Panc1 (cell line): ENCODE measurements around the gene SPATA24. TPM values are rescaled to one million over a fixed set of nuclear protein-coding genes. Genes with fewer than 3 reads are reported as not detected.

Experiments used
- ATAC-seq: fragments of 200-7000 bp; cut with Tn5 transposase; 2 replicates; pipeline ENCODE4 v1.9.1; 2020; ENCODE audit warnings: mild to moderate bottlenecking, moderate library complexity
- BruUV-seq: library from RNA; stranded (reverse); fragments of 400-500 nt; replicated peaks from 2 replicates; lab custom pipeline; 2021; lab: Mats Ljungman, UMichigan
- CTCF ChIA-PET: fragments of 300-600 bp; sonication (Branson Sonifier 250); formaldehyde crosslinking; loops from one replicate; lab custom pipeline; 2022; ENCODE audit warnings: antibody characterized with exemption; lab: Charles Lee
- POLR2A ChIA-PET: fragments of 300-600 bp; sonication (Branson Sonifier 250); formaldehyde crosslinking; loops from one replicate; lab custom pipeline; 2022; ENCODE audit warnings: antibody characterized with exemption; lab: Charles Lee
- DNase-seq: peaks from one replicate; pipeline ENCODE4 v3.0.0-alpha.2; 2010; ENCODE audit warnings: low read depth, low spot score
- H3K27ac ChIP-seq: 2 replicates; pipeline ENCODE4 v1.5.1; 2011; ENCODE audit warnings: mild to moderate bottlenecking, low read length, inconsistent platforms
- H3K27me3 ChIP-seq: fragments of 200-500 bp; sonication (Bioruptor generic); 2 replicates; pipeline ENCODE4 v1.6.0; 2014; ENCODE audit warnings: low read length, inconsistent platforms; ENCODE audit not compliant: control insufficient read depth, insufficient read depth
- H3K36me3 ChIP-seq: fragments of 200-500 bp; sonication (Bioruptor generic); 2 replicates; pipeline ENCODE4 v1.5.1; 2014; ENCODE audit warnings: inconsistent platforms, mild to moderate bottlenecking, low read length, moderate library complexity; ENCODE audit not compliant: control insufficient read depth, insufficient read depth
- H3K4me1 ChIP-seq: 2 replicates; pipeline ENCODE4 v1.5.1; 2011; ENCODE audit warnings: inconsistent platforms, mild to moderate bottlenecking, low read length, moderate library complexity; ENCODE audit not compliant: control insufficient read depth, insufficient read depth
- H3K4me3 ChIP-seq, 2 experiments: 2 replicates each; pipeline ENCODE4 v1.5.1; 2011 to 2012; ENCODE audit warnings: low read depth in 2 of 2, low read length in 2 of 2, mild to moderate bottlenecking in 2 of 2, inconsistent platforms in 1 of 2, moderate library complexity in 1 of 2
- H3K9me3 ChIP-seq: fragments of 200-500 bp; sonication (Bioruptor generic); 2 replicates; pipeline ENCODE4 v1.5.1; 2014; ENCODE audit warnings: low read depth, mild to moderate bottlenecking, inconsistent platforms, low read length, moderate library complexity; ENCODE audit not compliant: control insufficient read depth, insufficient read depth
- POLR2AphosphoS5 ChIP-seq: IDR thresholded peaks from 2 replicates; pipeline ENCODE4 v1.6.1; 2012; ENCODE audit warnings: mild to moderate bottlenecking, low read depth, low read length, moderate library complexity
- SIN3A ChIP-seq: IDR thresholded peaks from 2 replicates; pipeline ENCODE4 v1.6.1; 2012; ENCODE audit warnings: low read depth, mild to moderate bottlenecking, low read length, moderate library complexity, borderline replicate concordance; ENCODE audit not compliant: insufficient read depth
- TCF7L2 ChIP-seq: IDR thresholded peaks from 2 replicates; pipeline ENCODE4 v1.6.1; 2011; ENCODE audit warnings: mild to moderate bottlenecking, low read depth, low read length, inconsistent platforms
- in situ Hi-C: cut with HindIII; loops from 2 replicates; pipeline ENCODE4 v1.10.0; 2016; ENCODE audit warnings: low sequenced_read_pairs, low pct_unique_long_range_greater_than_20kb
- intact Hi-C: fragments of 100-400 bp; cut with micrococcal nuclease; formaldehyde crosslinking; loops from one replicate; pipeline ENCODE4 v1.10.0; 2022; ENCODE audit not compliant: unreplicated experiment
- total RNA-seq: library from RNA; stranded (reverse); gene quantifications from one replicate; pipeline ENCODE4 v1.2.1, GENCODE V29; 2021; ENCODE audit not compliant: unreplicated experiment
- TF ChIP-seq, protein P1 (sequence below): fragments of 450-650 bp; IDR thresholded peaks from 2 replicates; pipeline ENCODE4 v1.5.1; 2017; ENCODE audit warnings: mild to moderate bottlenecking
- TF ChIP-seq, protein P2 (sequence below), 2 experiments: IDR thresholded peaks; 2 replicates each; pipeline ENCODE4 v1.6.1; 2011 to 2012; ENCODE audit warnings: low read depth in 2 of 2, control low read depth in 1 of 2, low read length in 1 of 2, mild to moderate bottlenecking in 1 of 2, moderate library complexity in 1 of 2; ENCODE audit not compliant: insufficient read depth in 1 of 2

Gene SPATA24
- total RNA-seq, 1 experiment from 2014 or later = 5.5 TPM

DNA sequence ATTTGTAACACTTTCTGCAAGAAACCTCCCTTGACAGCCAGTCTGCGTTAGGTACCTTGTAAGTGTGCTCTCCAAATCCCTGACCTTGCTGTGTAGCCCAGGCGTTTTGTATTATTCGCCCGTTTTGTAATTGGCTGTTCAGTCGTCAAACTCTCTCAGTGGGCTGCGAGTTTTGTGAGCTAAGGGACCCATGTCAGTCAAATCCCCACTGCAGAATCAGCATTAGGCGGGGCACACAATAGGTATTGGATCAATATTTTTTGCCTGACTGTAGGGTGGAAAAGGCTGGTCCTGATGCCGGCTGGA lies 34.8 kb upstream of the SPATA24 start:
- Histone ChIP-seq H3K4me1 (peaks cover 3% of the 10 kb centered on the region; the same call in 1 of the 2 replicates), H3K9me3 (no peaks in the 10 kb centered on the region), H3K27ac (peak overlapping the region; percentile 30; the same call in 1 of the 2 replicates), H3K4me3 (peak overlapping the region; percentile 79 to 94), H3K27me3 (no peaks in the 10 kb centered on the region; the same call in 1 of the 2 replicates), H3K36me3 (no peaks in the 10 kb centered on the region)
- BruUV-seq = no TSS peak
- intact Hi-C loops (no loop called here), in situ Hi-C loops (no loop called here)
- TF ChIP-seq, protein P1, sequence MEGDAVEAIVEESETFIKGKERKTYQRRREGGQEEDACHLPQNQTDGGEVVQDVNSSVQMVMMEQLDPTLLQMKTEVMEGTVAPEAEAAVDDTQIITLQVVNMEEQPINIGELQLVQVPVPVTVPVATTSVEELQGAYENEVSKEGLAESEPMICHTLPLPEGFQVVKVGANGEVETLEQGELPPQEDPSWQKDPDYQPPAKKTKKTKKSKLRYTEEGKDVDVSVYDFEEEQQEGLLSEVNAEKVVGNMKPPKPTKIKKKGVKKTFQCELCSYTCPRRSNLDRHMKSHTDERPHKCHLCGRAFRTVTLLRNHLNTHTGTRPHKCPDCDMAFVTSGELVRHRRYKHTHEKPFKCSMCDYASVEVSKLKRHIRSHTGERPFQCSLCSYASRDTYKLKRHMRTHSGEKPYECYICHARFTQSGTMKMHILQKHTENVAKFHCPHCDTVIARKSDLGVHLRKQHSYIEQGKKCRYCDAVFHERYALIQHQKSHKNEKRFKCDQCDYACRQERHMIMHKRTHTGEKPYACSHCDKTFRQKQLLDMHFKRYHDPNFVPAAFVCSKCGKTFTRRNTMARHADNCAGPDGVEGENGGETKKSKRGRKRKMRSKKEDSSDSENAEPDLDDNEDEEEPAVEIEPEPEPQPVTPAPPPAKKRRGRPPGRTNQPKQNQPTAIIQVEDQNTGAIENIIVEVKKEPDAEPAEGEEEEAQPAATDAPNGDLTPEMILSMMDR = no peak
- TF ChIP-seq, protein P2, sequence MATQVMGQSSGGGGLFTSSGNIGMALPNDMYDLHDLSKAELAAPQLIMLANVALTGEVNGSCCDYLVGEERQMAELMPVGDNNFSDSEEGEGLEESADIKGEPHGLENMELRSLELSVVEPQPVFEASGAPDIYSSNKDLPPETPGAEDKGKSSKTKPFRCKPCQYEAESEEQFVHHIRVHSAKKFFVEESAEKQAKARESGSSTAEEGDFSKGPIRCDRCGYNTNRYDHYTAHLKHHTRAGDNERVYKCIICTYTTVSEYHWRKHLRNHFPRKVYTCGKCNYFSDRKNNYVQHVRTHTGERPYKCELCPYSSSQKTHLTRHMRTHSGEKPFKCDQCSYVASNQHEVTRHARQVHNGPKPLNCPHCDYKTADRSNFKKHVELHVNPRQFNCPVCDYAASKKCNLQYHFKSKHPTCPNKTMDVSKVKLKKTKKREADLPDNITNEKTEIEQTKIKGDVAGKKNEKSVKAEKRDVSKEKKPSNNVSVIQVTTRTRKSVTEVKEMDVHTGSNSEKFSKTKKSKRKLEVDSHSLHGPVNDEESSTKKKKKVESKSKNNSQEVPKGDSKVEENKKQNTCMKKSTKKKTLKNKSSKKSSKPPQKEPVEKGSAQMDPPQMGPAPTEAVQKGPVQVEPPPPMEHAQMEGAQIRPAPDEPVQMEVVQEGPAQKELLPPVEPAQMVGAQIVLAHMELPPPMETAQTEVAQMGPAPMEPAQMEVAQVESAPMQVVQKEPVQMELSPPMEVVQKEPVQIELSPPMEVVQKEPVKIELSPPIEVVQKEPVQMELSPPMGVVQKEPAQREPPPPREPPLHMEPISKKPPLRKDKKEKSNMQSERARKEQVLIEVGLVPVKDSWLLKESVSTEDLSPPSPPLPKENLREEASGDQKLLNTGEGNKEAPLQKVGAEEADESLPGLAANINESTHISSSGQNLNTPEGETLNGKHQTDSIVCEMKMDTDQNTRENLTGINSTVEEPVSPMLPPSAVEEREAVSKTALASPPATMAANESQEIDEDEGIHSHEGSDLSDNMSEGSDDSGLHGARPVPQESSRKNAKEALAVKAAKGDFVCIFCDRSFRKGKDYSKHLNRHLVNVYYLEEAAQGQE (IDR thresholded peaks at IDR 0.05; ENCODE audit: insufficient read depth in 1 of 2, low read depth in 2 of 2, low read length in 1 of 2) = no peak
- TF ChIP-seq TCF7L2 (no peak), SIN3A (no peak), POLR2AphosphoS5 (no peak)
- ChIA-PET POLR2A (no interaction called here), CTCF (interaction anchor here (0.6 to 0.7 kb wide), 2 partner anchors 43 to 94 kb away, joined by 3 to 8 read pairs; no protein-coding TSS in a partner anchor)
- ATAC-seq = 0 out of 2 replicates have a peak, but pooled peaks have one; percentile 5
- no peak for DNase-seq

- in situ Hi-C loops (no loop called here), intact Hi-C loops (no loop called here)
- no peak for TF ChIP-seq POLR2AphosphoS5
- TF ChIP-seq, protein P2 (IDR thresholded peaks at IDR 0.05; ENCODE audit: insufficient read depth in 1 of 2, low read depth in 2 of 2, low read length in 1 of 2) = no peak
- TF ChIP-seq SIN3A = no peak
- TF ChIP-seq, protein P1 = no peak
- no peak for TF ChIP-seq TCF7L2
- BruUV-seq = no TSS peak
- H3K27ac ChIP-seq = no peak overlapping the region
- H3K4me1 ChIP-seq = peaks cover 3% of the 10 kb centered on the region; the same call in 1 of the 2 replicates
- ChIA-PET POLR2A (interaction anchor here (0.6 kb wide), 2 partner anchors 197 to 860 kb away, joined by 6 read pairs; no protein-coding TSS in a partner anchor), CTCF (interaction anchor here (0.6 kb wide), 1 partner anchor 30 kb away, joined by 3 read pairs; no protein-coding TSS in a partner anchor)
- H3K9me3 ChIP-seq = no peaks in the 10 kb centered on the region
- no peaks in the 10 kb centered on the region for H3K36me3 ChIP-seq
- ATAC-seq = no peak
- H3K27me3 ChIP-seq = no peaks in the 10 kb centered on the region
- H3K4me3 ChIP-seq = no peak overlapping the region
- DNase-seq = no peak
Observed at GRCh38 chr5:139435676-139436075, 31.8 kb upstream of the SPATA24 start.
